ENCODE data around the gene C20orf96. TPM values are rescaled to one million over a fixed set of nuclear protein-coding genes. Genes with fewer than 3 reads are reported as not detected.

C20orf96 gene
- total RNA-seq, result 12.6 TPM

DNA sequence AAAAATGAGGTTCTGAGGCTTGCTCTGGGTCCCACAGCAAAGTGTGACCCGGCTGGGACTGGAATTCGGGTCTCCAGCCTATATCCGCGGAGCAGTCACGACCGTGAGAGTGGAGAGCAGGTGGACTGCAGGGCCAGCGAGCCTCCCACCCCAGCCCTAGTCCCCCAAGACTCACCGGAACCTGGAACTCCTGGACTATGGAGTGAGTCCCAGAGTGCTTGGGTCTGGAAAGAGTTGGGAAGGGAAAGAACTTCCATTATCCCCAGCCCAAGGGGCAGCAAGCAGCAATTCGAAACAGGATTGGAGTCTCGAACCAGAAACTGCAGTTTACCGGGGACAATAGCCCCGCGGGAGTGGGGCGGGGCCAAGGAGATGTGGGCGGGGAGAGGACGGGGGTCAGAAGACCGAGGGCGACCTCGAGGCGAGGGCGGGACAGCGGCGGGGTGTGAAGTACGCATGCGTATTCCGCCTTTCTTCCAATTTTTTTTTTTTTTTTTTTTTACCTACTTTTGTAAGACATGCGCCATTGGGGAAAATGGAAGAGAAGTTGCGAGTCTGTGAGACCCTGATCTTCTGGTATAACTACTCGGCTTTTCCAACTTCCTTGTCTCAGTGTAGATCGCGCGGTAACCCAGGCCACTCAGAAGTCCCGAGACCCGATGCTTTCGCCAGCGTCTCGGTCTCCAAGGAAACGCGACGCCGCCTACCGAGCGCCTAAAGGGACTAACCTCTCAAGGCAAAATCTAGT is at the start of gene C20orf96:
Gene C20orf96, minus strand, starts transcription at position 667 of the 748 bp plus-strand sequence. Its CDS starts 140 bp downstream, at position 527.

DNA sequence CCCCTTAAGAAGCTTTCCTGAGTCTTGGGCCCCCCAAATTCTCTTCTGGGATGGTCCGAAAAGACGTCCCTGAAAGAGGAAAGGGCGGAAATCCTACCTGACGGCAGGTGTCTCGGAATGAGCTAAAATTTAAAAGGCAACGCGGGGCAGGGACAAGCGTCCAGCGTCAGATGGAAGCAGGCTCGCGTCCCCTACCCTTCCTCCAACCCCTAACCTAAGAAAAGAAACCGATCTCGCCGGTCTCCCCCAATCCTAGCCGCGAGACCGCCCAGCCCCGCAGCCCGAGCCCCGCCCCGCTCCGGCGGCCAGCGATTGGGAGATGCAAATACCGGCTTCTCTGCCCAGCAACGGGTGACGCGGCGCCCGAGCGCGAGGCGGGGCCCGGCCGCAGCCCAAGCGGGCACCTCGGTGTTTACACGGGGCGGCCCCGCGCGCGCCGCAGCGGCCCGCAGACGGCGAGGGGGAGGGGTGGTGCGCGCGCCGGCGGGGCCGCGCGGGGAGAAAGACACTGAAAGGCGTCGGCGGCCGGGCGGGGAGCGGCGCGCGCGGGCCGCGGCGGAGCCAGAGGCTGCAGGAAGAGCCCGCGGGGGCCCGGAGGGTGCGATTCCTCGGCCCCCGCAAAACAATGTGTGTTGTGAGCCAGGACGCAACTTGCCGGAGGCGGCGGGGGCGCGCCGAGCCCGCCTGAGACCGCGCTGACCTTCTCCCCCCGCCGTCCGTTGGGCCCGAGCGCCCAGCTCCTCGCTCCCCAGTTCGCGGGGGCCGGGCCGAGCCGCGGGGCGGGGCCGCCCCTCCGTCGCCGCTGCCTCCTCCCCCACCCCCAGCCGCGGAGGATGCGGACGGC is 34.7 kb upstream of the C20orf96 start, which contains the start of gene SOX12:
Gene SOX12, plus strand, starts transcription at position 508 of the 844 bp plus-strand sequence. CDS start 373 bp downstream, outside the sequence.

GRCh38 chr20:297098-297924 is 6.8 kb upstream of the C20orf96 start, which contains the start of gene ZCCHC3:
TSS of gene ZCCHC3 (plus strand) at chr20:297570. CDS start at chr20:297587, 17 bp downstream.

DNA sequence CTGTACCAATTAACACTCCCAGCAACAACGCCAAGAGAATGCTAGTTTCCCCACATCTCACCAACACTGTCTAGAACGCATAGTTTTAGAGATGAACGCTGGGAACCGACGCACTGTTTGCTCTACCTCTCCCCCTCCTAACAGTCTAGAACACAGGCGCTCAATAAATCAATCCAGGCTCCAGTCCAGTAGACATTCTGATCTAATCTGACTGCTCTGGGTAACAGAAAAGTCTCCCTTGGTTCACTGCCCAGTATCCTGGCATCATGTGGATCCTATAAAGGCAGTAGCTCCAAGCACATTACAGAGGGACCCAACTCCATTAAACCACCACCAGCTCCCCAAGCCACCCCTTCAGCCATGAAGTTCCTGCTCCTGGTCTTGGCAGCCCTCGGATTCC is 33.1 kb downstream of the C20orf96 start, which contains the start of gene DEFB132:
Gene DEFB132, plus strand, starts transcription at position 306 of the 400 bp plus-strand sequence. Its CDS starts 55 bp downstream, at position 361.

GRCh38 chr20:226958-227357 is 63.6 kb downstream of the C20orf96 start, which contains the start of gene DEFB129:
TSS of gene DEFB129 (plus strand) at chr20:227258. CDS start at chr20:227289, 31 bp downstream.

Other genes with a start within 250 kb of the C20orf96 start
- gene DEFB125, start 203.1 kb downstream of the C20orf96 start, total RNA-seq, result 1.4 TPM
- not detected for gene DEFB126, start 148.2 kb downstream of the C20orf96 start, total RNA-seq
- gene DEFB127, start 133.3 kb downstream of the C20orf96 start, total RNA-seq, result not detected
- not detected for gene DEFB128, start 101.0 kb downstream of the C20orf96 start, total RNA-seq
- not detected for gene DEFB129, start 63.5 kb downstream of the C20orf96 start, total RNA-seq
- not detected for gene DEFB132, start 33.0 kb downstream of the C20orf96 start, total RNA-seq
- 34.5 TPM for gene ZCCHC3, start 6.8 kb upstream of the C20orf96 start, total RNA-seq
- gene SOX12, start 34.8 kb upstream of the C20orf96 start, total RNA-seq, result 16.4 TPM
- 16.0 TPM for gene NRSN2, start 56.4 kb upstream of the C20orf96 start, total RNA-seq
- gene TRIB3, start 90.0 kb upstream of the C20orf96 start, total RNA-seq, result 5.7 TPM
- 69.6 TPM for gene RBCK1, start 117.5 kb upstream of the C20orf96 start, total RNA-seq
- gene TBC1D20, start 171.8 kb upstream of the C20orf96 start, total RNA-seq, result 41.8 TPM